MV-4-11 (cell line): ENCODE measurements around the gene PLAAT5.
A peak's percentile ranks its signal among the peaks of the same experiment; 100 is the strongest.
"Not testable (repeated sequence)": the region's sequence is repeated elsewhere in the genome, so short reads cannot be mapped to it uniquely, and the experiment has no call there.

Experiments used
- DNase-seq: peaks from one replicate; lab custom pipeline; 2025; lab: John Stamatoyannopoulos, UW

Gene PLAAT5

DNA sequence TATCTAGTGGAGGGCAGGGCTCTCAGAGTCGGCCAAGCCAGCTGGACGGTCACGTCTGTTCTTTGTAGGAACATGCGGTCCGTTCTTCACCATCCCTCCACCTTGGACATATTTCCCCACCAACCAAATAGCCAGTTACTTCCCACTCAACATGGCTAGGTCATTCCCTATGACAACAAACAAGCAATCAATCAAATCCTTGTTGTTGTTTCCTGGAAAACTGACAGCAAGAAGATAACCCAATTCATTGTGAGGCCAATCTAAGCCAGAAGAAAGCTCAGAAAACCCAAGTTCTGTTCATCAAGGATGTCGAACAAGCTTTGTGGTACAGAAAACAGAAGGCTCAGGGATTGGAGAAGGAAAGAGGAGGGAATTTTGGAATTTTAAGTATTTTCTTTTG is 10.9 kb downstream of the PLAAT5 start:
- DNase-seq, result no peak

DNA sequence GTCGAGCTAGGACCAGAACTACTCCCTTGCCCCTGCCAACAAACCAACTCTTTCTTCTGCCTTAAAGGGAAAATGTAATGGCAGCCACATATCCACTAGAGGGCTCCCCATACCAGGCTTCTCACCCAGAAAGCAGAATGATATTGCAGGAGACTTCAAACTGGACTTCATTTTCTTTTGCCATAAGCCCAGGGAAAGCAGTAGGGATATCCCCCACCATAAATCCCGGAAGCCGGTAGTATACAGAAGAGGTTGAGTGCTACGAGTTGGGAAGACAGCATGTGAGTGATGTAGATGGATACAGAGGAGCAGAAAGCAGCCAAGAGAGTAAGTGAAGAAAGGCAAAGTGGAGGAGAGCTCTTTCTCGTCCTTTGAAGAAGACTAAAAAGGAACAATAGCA is 12.1 kb downstream of the PLAAT5 start:
- DNase-seq, result peak; percentile 76

DNA sequence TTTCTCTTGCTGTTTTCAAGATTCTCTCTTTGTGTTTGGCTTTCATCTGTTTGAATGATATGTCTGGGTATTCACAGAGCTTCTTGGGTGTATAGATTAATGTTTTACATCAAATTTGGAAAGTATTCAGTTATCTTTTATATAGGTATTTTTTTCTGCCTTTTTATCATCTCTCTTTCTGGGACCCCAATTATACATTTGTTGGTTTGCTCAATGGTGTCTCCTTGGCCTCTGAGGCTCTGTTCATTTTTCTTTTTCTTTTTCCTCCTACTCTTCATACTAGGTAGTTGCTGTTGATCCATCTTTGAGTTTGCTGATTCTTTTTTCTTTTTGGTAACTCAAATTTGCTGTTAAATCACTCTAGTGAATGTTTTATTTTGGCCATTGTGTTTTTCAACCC is 14.3 kb downstream of the PLAAT5 start:
- no peak for DNase-seq

DNA sequence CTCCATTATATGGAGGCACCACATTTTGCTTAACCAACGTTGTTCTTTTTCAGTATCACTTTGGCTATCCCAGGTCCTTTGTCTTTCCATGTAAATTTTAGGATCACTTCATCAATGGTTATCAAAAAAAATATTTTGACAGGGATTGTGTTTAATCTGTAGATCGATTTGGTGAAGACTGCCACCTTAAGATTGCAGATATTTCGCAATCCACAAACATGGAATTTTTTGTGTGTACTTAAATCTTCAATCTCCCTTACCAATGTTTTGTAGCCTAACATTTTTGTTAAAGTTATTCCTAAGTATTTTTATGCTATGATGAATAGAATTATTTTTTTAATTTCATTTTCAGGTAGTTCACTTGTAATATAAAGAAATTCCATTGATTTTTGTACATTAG is 18.6 kb downstream of the PLAAT5 start:
- no peak for DNase-seq

DNA sequence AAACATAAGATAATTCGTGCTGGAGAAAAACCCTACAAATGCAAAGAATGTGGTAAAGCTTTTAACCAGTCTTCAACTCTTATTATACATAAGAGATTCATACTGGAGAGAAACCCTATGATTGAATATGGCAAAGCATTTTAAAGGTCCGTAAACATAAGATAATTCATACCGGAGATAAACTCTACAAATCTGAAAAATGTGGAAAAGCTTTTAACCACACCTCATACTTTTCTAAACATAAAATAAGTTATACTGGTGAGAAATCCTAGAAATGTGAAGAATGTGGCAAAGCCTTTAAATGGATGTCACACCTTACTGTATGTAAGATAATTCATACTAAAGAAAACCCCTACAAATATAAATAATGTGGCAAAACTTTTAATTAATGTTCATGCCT is 20.7 kb downstream of the PLAAT5 start:
- DNase-seq, result no peak

DNA sequence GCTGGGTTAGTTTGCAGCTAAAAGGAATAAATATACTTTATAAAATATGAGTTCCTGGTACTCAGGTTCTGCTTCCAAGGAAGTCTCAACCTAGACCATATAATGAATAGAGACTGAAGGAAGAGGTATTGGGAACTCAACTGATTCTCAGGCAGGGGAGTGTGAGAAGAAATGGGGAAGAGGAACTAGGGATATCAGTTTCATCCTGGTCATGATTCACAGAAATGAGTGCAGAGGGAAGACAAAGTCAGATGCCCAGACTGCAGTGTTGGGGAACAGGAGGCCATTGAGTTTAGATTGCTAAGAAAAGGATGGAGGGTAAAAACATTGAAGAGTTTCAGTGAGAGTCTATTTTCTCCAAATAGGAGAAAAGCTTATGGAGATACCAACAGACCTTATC is 28.8 kb downstream of the PLAAT5 start:
- DNase-seq, result peak; percentile 71

DNA sequence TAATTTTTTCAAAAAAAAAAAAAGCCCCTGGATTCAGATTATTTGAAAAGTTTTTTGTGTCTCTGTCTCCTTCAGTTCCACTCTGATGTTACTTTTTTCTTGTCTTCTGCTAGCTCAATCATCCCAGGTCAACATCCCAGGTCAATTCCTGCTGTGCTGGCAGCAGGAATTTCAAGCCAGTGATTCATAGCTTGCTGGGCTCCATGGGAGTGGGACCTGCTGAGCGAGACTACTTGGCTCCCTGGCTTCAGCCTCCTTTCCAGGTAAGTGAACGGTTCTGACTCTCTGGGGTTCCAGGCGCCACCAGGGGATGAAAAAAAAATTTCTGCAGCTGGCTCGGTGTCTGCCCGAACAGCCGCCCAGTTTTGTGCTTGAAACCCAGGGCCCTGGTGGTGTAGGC is 31.4 kb downstream of the PLAAT5 start:
- no peak for DNase-seq

DNA sequence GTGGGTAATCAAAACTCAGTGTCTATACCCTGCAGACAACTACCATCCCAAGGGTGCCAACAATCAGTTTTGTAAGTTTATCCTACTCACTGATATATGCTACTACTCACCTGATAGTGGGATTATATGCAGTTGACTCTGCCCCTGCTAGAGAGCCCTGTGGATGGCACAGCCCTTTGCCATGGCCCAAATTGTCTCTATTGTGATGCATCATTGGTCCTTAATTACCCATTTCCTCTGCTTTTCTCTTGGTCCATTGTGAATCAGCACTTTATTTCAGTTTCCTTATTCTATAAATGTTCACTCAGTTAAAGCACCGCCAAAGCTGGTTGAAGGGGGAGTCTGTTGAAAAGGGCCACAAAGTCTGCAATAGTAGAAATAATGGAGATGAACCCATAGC is 42.3 kb downstream of the PLAAT5 start:
- no peak for DNase-seq

DNA sequence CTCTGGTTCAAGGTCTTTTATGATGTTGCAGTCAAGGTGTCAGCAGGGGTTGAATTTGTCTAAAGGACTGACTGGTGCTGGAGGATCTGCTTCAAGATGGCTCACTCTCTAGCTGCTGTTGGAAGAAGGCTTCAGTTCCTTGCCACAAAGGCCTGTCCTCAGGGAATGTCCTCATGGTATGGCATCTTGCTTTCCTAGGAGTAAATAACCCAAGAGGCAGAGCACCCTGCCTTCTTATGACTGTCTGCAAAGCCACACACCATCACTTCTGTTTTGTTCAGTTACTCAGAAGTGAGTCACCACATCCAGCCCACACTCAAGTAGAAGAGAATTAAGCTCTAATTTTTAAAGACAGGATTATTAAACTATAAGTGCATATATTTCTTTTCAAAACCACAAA is 45.2 kb downstream of the PLAAT5 start:
- DNase-seq, result peak; percentile 32

DNA sequence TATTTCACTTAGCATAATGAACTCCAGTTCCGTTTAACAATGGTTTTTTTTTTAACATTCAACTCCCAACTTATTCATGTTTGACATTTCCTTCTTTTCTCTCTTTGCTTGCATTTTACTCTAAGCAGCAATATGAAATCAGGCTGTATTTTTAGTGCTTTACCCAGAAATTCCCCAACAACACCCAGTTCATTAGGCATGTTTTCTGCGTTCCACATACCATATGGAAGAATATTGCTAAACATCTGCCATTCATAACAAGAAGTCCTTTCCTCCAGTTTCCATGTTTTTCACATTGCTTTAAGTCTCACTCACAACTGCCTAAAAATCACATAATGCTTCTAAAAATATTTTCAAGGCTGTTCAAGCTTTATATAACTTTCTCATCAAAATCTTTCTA is 45.8 kb downstream of the PLAAT5 start:
- DNase-seq, result no peak

DNA sequence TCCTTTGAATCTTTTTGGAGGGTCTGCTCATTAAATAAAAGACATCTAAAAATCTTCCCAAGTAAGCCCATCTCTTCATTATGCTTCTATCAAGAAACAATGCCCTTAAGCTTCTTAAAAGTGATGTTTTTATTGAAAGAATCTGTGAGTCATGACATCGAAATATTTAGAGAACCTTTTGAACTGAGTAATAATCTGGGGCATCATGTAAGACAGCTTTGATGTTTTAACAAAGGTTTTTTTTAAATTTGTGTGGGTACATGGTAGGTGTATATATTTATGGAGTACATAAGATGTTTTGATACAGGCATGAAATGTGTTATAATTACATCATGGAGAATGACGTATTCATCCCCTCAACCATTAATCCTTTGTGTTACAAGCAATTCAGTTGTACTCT is 46.8 kb downstream of the PLAAT5 start:
- DNase-seq, result no peak

DNA sequence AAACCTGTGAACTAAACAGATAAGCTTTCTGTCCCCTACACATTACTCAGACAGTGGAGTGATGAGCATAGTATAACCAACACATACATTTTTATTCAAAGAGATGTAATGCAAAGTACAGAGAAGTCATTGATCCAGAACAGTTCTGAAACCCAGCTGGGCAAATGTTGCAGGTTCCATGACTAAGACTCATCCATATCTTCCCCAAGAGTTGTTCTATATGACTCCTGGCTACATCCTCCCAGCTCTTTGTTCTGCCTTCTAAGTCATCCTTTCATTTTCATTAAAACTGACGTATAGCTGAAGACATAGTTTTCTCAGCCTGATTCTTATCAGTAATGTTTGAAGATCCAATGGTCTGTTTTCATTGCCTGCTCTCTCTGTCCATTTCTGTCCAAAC is 47.3 kb downstream of the PLAAT5 start:
- DNase-seq, result no peak

DNA sequence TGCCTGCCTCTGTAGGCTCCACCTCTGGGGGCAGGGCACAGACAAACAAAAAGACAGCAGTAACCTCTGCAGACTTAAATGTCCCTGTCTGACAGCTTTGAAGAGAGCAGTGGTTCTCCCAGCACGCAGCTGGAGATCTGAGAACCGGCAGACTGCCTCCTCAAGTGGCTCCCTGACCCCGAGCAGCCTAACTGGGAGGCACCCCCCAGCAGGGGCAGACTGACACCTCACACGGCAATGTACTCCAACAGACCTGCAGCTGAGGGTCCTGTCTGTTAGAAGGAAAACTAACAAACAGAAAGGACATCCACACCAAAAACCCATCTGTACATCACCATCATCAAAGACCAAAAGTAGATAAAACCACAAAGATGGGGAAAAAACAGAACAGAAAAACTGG is 55.1 kb downstream of the PLAAT5 start:
- not testable (repeated sequence) for DNase-seq

DNA sequence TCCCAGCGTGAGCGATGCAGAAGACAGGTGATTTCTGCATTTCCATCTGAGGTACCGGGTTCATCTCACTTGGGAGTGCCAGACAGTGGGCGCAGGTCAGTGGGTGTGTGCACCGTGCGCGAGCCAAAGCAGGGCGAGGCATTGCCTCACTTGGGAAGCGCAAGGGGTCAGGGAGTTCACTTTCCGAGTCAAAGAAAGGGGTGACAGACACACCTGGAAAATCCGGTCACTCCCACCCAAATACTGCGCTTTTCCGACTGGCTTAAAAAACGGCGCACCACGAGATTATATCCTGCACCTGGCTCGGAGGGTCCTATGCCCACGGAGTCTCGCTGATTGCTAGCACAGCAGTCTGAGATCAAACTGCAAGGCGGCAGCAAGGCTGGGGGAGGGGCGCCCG is 55.6 kb downstream of the PLAAT5 start:
- DNase-seq, result not testable (repeated sequence)

DNA sequence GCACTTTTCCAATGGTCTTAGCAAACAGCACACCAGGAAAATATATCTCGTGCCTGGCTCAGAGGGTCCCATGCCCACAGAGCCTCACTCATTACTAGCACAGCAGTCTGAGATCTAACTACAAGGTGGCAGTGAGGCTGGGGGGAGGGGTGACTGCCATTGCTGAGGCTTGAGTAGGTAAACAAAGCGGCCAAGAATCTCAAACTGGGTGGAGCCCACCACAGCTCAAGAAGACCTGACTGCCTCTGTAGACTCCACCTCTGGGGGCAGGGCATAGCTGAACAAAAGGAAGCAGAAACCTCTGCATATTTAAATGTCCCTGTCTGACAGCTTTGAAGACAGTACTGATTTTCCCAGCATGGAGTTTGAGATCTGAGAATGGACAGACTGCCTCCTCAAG is 60.2 kb downstream of the PLAAT5 start:
- DNase-seq, result not testable (repeated sequence)

DNA sequence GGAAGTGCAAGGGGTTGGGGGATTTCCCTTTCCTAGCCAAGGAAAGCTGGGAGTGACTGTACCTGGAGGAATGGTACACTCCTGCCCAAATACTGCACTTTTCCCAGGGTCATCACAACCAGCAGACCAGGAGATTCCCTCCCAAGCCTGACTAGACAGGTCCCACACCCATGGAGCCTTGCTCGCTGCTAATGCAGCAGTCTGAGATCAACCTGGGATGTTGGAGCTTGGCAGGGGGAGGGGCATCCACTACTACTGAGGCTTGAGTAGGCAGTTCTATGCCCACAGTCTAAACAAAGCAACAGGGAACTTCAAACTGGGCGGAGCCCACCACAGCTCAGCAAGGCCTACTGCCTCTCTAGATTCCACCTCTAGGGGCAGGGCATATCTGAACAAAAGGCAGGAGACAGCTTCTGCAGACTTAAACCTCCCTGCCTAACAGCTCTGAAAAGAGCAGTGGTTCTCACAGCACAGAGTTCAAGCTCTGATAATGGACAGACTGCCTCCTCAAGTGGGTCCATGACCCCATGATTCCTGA is 62.9 kb downstream of the PLAAT5 start:
- DNase-seq, result no peak

DNA sequence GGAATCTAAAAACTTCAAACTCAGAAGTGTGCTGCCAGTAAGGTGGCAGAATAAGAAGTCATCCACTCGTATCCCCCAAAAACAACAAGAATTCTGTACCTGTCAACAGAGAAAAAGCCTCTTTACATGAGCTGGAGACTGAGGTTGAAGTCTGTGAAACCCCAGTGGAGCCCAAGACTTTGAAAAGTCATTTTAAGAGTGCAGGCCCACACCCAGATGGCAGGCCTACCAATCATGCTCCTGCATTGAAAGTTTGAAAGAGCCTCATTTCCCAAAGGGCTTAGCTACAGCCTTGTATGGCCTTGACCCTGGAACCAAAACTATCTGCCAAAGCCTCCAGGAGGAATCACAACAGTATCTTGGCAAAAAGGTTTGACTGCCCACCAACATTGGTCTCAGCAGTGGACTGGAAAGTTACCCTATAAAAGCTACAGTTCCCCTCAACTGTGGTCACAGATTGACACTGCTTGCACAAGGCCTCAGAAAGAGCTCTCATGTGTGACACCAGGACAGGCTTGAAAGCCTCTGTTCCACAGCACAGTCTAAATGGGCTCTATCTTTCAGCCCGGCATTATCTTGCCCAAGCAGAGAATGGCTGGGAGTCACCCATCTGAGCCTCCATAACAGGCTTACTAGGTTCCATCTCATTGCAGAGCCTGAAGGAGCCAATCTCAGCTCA is 73.7 kb downstream of the PLAAT5 start:
- no peak for DNase-seq
